GM13977 (cell line): Measurements from ENCODE around the gene CABYR.

Experiments used
- DNase-seq: peaks from one replicate; pipeline ENCODE4 v3.0.0; 2012; ENCODE audit warnings: low spot score
- CTCF ChIP-seq: IDR thresholded peaks from 2 replicates; pipeline ENCODE4 v1.5.1; 2012; ENCODE audit warnings: mild to moderate bottlenecking, control low read depth; ENCODE audit not compliant: insufficient read depth; ENCODE audit errors: extremely low read depth, missing control alignments
- in situ Hi-C: fragments of 300-500 bp; cut with MboI; formaldehyde crosslinking; loops from one replicate; pipeline ENCODE4 v1.12.0; 2022; ENCODE audit warnings: low sequenced_read_pairs, low pct_unique_long_range_greater_than_20kb, mixed read lengths, inconsistent platforms; ENCODE audit not compliant: unreplicated experiment

CABYR gene

GRCh38 chr18:24138789-24139616 is at the start of gene CABYR:
TSS of gene CABYR (plus strand) at chr18:24139062. CDS start at chr18:24143115, 4,053 bp downstream.
- no peak for TF ChIP-seq CTCF
- in situ Hi-C loops, result no loop called here
- DNase-seq, result peak; percentile 82

- DNase-seq, result no peak
- no peak for TF ChIP-seq CTCF
- in situ Hi-C loops, result no loop called here
These were observed 49.8 kb upstream of the CABYR start for GRCh38 chr18:24089076-24089475.

GRCh38 chr18:24089515-24090337 is 49.1 kb upstream of the CABYR start:
- in situ Hi-C loops, result no loop called here
- TF ChIP-seq CTCF, result no peak
- no peak for DNase-seq

GRCh38 chr18:24090876-24091275 is 48.0 kb upstream of the CABYR start:
- in situ Hi-C loops, result no loop called here
- no peak for DNase-seq
- TF ChIP-seq CTCF, result no peak

- no peak for DNase-seq
- in situ Hi-C loops, result no loop called here
- TF ChIP-seq CTCF, result no peak
These were observed 44.3 kb upstream of the CABYR start for GRCh38 chr18:24094561-24094960.

- no peak for DNase-seq
- in situ Hi-C loops, result no loop called here
- no peak for TF ChIP-seq CTCF
These were observed 42.9 kb upstream of the CABYR start for GRCh38 chr18:24095976-24096375.
